HCT116 (cell line): Measurements from ENCODE around the gene CEMIP2.

ENCODE experiments used
- CEBPB ChIP-seq: IDR thresholded peaks from 2 replicates; pipeline ENCODE4 v1.6.1; 2012; ENCODE audit warnings: low read depth
- EZH2 ChIP-seq: fragments of 200-600 bp; sonication (generic); IDR thresholded peaks from 2 replicates; pipeline ENCODE4 v1.6.1; 2017; ENCODE audit warnings: antibody characterized with exemption, mixed run types
- POLR2A ChIP-seq: IDR thresholded peaks from 2 replicates; pipeline ENCODE4 v1.7.0; 2011; ENCODE audit warnings: borderline replicate concordance; ENCODE audit not compliant: insufficient read depth, insufficient read length; ENCODE audit errors: extremely low read depth
- POLR2AphosphoS5 ChIP-seq: IDR thresholded peaks from 2 replicates; pipeline ENCODE4 v1.6.1; 2011; ENCODE audit warnings: mild to moderate bottlenecking, low read depth, low read length, moderate library complexity
- REST ChIP-seq: IDR thresholded peaks from 2 replicates; pipeline ENCODE4 v1.6.1; 2012; ENCODE audit warnings: low read depth
- SIN3A ChIP-seq: IDR thresholded peaks from 2 replicates; pipeline ENCODE4 v1.6.1; 2012; ENCODE audit warnings: low read depth
- YY1 ChIP-seq: IDR thresholded peaks from 2 replicates; pipeline ENCODE4 v1.6.1; 2011; ENCODE audit warnings: low read length, low read depth, moderate library complexity, mild to moderate bottlenecking; ENCODE audit not compliant: insufficient replicate concordance; ENCODE audit errors: extremely low read depth
- TF ChIP-seq, protein P1 (sequence below), 3 experiments: fragments of 200-600 bp in 1 of 3; sonication (generic) in 1 of 3; IDR thresholded peaks in 2 of 3; conservative IDR thresholded peaks in 1 of 3; 2 replicates each; pipeline ENCODE4 v1.5.1; 2012 to 2017; ENCODE audit warnings: low read depth in 2 of 3, low read length in 2 of 3, antibody characterized with exemption in 1 of 3, borderline replicate concordance in 1 of 3, control low read depth in 1 of 3, mild to moderate bottlenecking in 1 of 3, mixed read lengths in 1 of 3, mixed run types in 1 of 3, moderate library complexity in 1 of 3; ENCODE audit not compliant: insufficient read depth in 1 of 3

DNA sequence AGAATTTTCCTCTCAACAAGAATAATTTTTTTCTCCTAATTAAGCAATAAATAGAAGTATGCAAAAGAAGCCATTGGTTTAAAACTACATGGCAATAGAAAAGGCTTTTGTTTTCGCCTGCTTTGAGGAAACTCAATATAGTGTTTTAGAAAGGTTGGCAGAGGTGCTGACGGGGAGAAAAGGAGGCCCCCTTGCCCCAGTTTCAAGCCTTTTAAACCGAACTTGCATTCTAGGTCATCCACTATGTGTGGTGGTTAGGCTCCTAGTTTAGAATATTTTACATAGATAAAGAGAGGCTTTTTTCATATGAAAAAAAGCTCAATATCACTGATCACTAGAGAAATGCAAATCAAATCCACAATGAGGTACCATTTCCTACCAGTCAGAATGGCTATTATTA, 33.5 kb upstream of the CEMIP2 start:
- TF ChIP-seq POLR2AphosphoS5 (no peak), EZH2 (no peak), YY1 (no peak), CEBPB (no peak), REST (no peak), SIN3A (no peak), POLR2A (no peak)
- TF ChIP-seq, protein P1, sequence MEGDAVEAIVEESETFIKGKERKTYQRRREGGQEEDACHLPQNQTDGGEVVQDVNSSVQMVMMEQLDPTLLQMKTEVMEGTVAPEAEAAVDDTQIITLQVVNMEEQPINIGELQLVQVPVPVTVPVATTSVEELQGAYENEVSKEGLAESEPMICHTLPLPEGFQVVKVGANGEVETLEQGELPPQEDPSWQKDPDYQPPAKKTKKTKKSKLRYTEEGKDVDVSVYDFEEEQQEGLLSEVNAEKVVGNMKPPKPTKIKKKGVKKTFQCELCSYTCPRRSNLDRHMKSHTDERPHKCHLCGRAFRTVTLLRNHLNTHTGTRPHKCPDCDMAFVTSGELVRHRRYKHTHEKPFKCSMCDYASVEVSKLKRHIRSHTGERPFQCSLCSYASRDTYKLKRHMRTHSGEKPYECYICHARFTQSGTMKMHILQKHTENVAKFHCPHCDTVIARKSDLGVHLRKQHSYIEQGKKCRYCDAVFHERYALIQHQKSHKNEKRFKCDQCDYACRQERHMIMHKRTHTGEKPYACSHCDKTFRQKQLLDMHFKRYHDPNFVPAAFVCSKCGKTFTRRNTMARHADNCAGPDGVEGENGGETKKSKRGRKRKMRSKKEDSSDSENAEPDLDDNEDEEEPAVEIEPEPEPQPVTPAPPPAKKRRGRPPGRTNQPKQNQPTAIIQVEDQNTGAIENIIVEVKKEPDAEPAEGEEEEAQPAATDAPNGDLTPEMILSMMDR (IDR thresholded peaks at IDR 0.05 in 2 of 3, conservative IDR thresholded peaks at IDR 0.05 in 1 of 3; ENCODE audit: borderline replicate concordance in 1 of 3, insufficient read depth in 1 of 3, low read depth in 2 of 3, low read length in 2 of 3) = no peak
